GM12801 (cell line): ENCODE measurements around the gene FAM219A.

ENCODE experiments used
- TF ChIP-seq, protein P1 (sequence below): IDR thresholded peaks from one replicate; pipeline ENCODE4 v1.5.1; 2011; ENCODE audit warnings: control low read depth; ENCODE audit not compliant: insufficient read length; ENCODE audit errors: extremely low read depth

Gene FAM219A

DNA sequence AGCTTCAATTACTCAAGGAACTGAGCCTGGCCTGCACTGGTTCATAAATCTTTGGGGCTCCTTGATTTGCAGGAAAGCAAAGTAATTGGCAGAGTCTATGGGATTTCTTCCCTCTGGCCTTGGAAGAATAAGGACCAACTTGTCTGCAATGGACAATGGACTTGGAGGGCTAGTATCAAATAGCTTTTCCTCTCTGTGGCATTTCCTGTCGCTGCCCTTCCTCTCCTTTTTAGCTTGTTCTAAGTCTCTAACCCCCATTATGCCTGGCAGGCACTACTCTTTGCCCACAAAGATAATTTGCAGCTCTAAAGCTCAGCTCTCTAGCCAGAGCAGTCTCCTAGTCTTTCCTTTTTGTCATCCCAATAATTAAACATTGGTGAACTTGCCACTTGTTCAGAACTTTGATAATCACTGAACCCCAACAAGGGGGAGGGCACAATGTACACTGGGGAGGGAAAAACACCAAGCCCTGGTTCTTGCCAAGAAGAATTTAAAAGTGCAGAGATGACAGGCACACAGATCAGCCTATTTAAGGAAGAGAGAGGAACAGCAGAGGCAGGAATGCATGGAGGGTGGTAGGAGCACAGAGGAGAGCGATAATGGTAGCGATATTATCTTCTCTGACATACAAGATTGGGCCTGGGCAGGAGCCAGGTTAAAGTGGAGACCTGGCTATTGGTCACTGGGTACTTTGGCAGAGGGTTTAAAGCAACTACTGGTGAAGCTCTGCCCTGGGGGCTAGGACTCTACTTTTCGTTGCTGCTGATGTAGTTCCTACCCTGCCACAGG is 38.5 kb downstream of the FAM219A start:
- TF ChIP-seq, protein P1, sequence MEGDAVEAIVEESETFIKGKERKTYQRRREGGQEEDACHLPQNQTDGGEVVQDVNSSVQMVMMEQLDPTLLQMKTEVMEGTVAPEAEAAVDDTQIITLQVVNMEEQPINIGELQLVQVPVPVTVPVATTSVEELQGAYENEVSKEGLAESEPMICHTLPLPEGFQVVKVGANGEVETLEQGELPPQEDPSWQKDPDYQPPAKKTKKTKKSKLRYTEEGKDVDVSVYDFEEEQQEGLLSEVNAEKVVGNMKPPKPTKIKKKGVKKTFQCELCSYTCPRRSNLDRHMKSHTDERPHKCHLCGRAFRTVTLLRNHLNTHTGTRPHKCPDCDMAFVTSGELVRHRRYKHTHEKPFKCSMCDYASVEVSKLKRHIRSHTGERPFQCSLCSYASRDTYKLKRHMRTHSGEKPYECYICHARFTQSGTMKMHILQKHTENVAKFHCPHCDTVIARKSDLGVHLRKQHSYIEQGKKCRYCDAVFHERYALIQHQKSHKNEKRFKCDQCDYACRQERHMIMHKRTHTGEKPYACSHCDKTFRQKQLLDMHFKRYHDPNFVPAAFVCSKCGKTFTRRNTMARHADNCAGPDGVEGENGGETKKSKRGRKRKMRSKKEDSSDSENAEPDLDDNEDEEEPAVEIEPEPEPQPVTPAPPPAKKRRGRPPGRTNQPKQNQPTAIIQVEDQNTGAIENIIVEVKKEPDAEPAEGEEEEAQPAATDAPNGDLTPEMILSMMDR = no peak

DNA sequence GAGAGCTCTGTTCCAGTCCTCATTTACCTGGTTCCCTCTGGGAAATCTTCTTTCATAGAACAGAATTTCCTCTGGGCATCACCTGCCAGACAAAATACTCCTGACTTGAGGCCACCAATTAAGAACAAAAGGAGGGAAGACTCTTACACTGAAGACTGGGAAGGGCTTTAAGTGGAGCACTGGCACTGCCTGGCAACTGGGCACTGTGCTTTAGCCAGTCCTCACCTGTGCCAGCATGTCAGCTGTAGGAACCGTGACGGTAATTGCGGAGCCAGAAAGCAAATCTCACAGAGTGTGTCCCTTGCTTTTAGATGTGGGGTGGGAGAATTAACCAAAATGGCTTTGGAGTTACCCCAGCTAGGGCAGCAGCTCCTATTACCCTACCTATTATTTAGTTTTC is 40.6 kb downstream of the FAM219A start:
- TF ChIP-seq, protein P1 = no peak

DNA sequence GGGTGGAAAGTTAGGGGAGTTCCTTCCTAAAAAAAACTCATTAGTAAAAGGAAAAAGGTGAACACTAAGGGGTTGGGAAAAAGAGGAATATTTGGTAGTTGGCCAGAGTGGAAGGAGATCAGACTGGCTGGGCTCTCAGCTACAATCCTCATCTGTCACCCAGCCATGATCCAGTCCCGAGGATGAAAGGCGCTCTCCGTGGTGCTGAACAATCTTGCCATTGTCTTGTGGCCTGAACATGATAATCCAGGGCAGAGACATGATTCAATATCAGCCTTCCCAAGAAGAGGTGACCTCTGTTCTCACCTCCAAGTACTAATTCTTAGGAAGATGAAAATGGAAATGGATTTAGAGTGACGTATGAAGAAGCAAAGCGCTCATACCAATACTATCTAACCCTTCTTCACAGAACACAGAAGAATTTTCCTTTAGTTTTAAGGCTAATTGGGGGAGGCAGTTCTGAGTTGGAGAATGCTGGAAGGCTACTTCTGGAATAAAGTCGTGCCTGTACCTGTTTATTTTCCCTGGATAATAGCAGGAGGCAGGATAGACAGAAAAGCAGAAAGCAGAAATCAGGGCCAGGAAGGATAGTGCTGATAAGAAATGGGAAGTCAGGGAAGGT is 45.0 kb downstream of the FAM219A start:
- TF ChIP-seq, protein P1 = no peak

DNA sequence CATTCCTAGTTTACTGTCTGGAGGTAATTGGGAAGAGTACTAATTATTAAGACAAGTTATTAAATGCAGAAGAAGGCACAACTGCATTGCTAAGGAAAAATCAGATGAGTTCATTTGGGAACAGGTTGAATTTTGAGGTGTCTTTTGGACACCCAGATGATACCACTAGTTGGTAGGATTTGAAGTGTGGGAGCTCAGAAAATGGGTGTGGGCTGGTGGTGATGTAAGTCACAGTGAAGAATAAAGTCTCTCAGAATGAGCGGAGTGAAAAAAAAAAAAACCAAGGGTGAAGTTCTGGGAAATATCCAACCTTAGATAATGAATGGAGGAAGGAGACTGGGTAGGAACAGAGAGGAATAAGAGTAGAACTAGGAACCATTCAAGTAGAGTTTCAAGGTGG is 46.0 kb downstream of the FAM219A start:
- TF ChIP-seq, protein P1 = no peak

DNA sequence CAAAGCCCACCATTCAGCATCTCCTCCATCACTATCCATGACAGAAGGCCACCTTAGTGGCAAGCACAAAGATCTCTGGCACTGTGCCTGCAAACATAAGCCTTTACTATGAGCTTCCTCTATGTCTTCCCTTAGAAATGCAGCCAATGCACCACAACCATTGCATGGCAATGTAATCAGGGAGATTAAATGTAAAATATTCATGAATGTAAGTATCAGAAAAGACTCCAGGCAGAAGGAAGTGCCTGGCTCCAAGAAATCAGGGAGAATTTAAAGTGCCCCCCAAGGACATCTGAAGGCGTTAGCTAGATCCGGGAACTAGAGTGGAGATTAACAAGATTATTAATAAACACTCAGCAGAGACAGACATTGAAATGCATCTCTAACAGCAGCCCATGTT is 49.2 kb downstream of the FAM219A start:
- TF ChIP-seq, protein P1 = no peak

DNA sequence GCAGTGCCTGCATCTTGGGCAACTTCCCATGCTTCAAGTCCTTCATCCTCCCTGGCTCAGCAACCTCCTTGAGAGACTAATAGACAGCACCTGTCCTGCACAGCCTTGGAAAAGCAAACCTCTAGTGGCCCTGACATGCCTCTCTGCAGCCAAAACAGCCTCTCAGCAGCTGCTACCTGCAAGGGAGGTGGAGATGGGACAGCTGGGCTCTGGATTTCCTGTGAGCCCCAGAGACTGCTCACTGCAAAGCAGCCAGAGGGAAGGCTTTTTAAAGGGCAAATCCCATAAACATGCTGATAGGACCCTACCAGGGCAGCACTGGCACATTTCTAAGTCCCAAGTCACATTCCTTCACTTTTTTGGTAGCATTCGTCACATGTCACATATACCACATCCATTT is 50.2 kb downstream of the FAM219A start:
- TF ChIP-seq, protein P1 = no peak

DNA sequence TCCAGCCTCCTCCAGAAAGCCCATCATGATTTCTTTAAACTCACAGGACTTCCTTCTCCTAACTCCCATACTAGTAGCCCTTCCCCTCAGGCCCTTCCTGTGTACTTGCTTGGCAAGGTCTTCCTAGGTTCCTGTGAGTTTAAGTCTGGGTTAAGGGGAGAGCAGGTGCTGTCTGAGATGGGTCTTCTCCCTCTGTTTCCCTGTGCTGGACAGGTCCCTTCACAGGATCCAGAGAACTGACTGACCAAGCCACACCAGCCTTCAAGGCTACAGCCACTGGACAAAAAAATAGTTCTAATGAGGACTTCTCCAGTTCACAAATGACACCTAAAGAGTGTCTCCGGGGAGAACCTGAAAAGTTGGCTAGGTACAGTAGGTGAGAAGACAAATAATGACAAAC is 52.2 kb downstream of the FAM219A start:
- TF ChIP-seq, protein P1 = no peak
